HG02840 (cell line): ENCODE data around the gene RNF31.
"Not testable (repeated sequence)": the region's sequence is repeated elsewhere in the genome, so short reads cannot be mapped to it uniquely, and the experiment has no call there.

Experiments used
- ATAC-seq: cut with Tn5 transposase; IDR thresholded peaks from one replicate; pipeline ENCODE4 v1.9.1; 2021; ENCODE audit warnings: mild to moderate bottlenecking, moderate library complexity, moderate number of reproducible peaks; ENCODE audit not compliant: unreplicated experiment, low FRiP score

The RNF31 gene

GRCh38 chr14:24196071-24197055 lies 49.1 kb downstream of the RNF31 start:
- ATAC-seq, result peak; percentile 21

- no peak for ATAC-seq
These were observed 49.8 kb downstream of the RNF31 start for GRCh38 chr14:24197056-24197450.

GRCh38 chr14:24198814-24199524 lies 51.7 kb downstream of the RNF31 start:
- no peak for ATAC-seq

- ATAC-seq, result not testable (repeated sequence)
These were observed 55.2 kb downstream of the RNF31 start for GRCh38 chr14:24202538-24202937.

GRCh38 chr14:24203249-24203886 lies 56.1 kb downstream of the RNF31 start:
- ATAC-seq, result not testable (repeated sequence)

- no peak for ATAC-seq
These were observed 57.2 kb downstream of the RNF31 start for GRCh38 chr14:24204163-24205146.

- no peak for ATAC-seq
These were observed 59.2 kb downstream of the RNF31 start for GRCh38 chr14:24206260-24207103.

GRCh38 chr14:24207104-24207551 lies 59.8 kb downstream of the RNF31 start:
- no peak for ATAC-seq

GRCh38 chr14:24207625-24208024 lies 60.3 kb downstream of the RNF31 start:
- ATAC-seq, result no peak
